A204.1 (cell line): Measurements from ENCODE around the gene ZNF646.
"Not testable (repeated sequence)": the region's sequence is repeated elsewhere in the genome, so short reads cannot be mapped to it uniquely, and the experiment has no call there.

ENCODE experiments used
- FAIRE-seq: peaks from 2 replicates; lab custom pipeline; 2012; peaks lifted over from hg19 to GRCh38; lab: Jason Lieb, UNC

The ZNF646 gene

DNA sequence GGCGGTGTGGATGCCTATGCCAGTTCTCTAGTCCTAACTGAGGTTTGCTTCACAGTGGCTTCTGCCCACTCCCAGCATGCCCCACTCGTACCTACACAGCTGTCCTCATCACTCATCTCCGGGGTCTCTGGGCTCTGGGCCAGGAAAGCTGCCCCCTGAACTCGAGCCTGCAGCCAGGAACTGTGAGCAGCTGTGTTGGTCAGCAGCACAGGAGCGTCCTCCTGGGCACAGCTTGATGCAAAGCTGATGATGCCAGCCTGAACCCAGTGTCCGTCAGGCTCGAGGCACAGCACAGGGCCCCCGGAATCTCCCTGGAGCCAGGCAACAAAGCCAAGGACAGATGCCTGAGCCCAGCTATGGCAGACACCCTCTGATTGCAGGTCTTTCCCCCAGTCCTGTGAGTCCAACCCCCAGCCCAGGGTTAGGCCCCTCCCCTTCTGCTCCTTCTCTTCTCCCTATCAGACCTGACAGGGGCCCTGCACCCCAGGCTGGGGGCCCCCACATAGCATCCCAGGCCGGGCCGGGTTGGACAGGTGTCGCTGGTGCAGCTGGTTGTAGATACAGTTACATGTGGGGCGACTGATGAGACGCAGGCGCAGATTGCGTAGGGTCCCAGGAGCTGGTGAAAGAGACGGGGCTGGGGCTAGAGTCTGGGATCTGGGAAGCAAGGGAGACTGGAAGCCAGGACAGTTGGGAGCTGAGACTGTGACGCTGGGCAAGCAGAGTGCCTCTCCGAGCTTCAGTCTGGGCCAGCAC, 11.8 kb downstream of the ZNF646 start:
- no peak for FAIRE-seq

DNA sequence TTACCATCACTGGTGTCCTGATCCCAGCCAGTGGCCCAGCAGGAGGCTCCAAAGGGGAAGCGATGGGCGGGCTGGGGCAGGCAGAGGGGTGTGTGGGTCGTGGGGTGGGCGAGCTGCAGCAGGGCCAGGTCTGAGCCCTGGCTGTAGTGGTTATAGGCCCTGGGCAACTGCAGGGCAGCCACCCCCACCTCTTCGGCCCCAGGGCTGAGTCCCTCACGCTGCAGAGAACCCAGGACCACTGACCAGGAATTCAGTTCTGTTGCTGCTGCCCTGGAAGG, 12.3 kb downstream of the ZNF646 start:
- FAIRE-seq = no peak

DNA sequence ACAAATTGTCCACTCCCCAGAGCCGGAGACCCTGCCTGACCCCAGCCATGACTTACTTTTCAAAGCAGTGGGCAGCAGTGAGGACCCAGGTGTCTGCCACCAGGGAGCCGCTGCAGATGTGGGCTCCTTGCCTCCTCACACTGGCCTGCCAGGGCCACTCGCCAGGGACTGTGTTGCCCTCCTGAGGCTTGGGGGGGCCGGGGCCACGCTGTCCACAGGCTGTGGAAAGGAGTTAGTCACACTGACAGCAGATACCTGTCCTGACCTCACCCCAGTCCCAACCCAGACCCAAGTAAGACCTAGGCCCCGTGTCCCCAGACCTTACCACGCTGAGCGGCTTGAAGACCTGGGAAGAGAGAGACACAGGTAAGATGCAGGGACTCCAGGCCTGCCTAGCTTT, 13.3 kb downstream of the ZNF646 start:
- no peak for FAIRE-seq

DNA sequence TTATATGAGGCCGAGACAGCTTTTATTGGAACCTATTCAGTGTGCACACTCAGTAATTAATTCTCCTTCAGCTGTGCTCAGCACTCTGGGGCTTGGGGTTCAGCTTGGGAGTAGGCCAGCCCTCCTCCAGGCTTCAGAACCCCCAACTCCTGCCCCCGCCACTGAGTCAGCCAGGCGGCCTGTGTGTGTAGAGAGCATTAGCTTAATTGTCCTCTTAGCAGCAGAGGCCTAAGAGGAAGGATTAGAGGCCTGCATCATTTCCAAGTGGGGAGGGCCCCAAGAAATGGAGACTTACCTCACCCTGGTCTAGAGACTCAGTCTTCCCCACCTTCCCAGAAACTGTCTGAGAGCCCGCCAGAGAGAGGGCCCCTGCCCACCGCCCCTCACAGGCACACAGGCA, 13.7 kb downstream of the ZNF646 start:
- FAIRE-seq = no peak

DNA sequence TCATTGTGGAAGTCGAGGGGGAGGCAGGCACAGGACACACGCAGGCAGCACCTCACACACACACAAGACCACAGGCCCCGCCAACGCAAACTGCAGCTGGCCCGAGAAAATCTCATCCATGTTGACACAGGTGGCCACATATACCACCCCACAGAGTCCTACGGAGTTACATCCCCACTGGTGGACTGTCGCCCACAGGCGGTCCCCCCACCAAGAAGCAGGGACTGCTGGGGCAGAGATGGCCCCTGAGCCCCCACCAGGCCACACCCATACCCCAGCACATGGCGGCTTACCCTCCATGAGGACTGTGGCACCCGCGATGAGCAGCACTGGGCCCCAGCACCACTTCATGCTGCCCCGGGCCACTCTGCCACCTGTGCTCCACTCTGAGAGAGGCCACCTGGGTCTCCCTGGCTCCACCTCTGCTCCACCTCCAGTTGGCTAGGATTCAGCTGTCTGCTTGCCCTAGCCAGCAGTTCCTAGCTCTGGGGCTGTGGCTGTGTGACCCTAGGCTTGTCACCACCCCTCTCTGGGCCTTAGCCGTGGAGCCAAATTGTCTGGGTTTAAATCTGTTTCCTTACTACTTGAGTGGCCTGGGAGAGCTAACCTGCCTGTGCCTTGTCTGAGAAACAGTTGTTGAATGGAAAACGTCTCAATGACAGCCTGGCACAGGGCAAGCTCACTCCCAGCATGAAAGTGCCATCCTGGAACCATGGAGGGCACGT, 14.4 kb downstream of the ZNF646 start, which contains the start of gene PRSS53:
Gene PRSS53, minus strand, starts transcription at position 485 of the 725 bp plus-strand sequence. Its CDS starts 134 bp downstream, at position 351.
- no peak for FAIRE-seq

DNA sequence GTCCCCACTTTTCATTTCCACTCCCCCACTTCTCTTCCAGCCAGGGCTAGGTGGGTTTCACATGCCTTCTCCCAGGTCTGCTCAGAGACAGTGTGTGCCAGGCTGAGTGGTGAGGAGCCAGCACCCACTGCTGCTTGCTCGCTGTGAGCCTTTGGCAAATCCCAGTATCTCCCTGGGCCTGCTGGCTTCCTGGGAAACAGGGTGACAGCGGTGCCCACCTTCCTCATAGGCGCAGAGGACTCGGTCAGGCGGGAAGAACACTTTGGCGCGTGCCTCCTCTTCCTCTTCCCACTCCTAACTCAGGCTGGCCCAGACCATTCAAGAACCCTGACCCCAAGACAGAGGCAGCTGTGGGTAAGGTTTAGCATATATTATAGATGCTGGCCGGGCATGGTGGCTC, 15.0 kb downstream of the ZNF646 start:
- FAIRE-seq = no peak

DNA sequence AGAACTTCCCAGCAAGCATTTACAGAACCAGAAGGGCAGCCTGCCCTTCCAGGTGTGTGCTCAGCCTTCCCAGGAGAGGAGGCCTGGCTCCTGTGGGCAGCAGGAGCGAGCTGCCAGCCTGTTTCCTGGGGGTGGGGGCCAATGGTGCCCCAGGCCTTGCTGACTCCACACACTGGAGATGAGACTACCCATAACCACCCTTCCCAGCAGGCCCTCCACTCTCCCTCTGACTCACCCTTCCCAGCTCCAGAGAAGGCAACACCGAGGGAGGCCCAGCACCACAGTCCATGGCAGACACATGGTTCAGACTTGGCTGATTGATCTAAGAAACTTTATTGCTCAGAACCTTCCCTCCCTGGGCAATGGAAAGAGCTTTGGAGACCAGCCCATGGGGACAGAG, 16.3 kb downstream of the ZNF646 start:
- FAIRE-seq = no peak

DNA sequence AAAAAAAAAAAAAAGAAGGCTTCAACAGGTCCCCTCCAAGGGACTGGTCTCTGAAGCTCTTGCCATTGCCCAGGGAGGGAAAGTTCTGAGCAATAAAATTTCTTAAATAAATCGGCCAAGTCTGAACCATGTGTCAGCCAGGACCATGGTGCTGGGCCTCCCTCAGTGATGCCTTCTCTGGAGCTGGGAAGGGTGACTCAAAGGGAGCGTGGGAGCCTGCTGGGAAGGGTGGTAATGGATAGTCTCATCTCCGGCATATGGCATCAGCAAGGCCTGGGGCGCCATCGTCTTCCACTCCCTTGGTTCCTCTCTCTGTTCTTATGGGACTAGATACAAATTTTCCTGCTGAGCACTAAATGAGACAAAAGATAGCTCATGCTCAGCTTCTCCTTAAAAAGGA, 18.1 kb downstream of the ZNF646 start:
- no peak for FAIRE-seq

DNA sequence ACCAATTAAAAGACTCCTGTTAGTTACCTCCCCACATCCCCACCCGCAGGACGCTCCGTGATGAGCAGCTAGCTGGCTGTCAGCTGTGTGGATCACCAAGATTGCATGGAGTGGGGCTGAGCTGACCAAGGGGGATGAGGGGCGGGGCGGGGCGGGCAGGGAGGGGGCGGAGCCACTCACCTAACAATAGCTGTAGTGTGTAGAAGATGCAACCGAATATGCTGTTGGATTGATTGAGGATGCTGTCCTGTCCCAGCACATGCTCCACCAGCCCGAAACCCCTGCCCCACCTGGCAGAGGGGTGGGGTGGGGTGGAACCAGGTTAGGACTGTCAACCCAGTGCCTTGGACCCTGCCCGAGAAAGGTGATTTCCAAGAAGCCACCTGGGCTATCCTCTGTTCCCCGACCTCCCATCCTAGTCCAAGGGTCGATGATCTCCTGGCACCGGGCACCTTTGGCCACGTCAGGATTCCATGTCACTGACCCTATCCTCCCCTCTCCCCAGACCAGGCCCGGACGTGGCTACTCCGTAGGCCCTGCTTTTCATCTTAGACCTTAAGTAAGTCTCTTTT, 19.0 kb downstream of the ZNF646 start:
- FAIRE-seq = no peak

DNA sequence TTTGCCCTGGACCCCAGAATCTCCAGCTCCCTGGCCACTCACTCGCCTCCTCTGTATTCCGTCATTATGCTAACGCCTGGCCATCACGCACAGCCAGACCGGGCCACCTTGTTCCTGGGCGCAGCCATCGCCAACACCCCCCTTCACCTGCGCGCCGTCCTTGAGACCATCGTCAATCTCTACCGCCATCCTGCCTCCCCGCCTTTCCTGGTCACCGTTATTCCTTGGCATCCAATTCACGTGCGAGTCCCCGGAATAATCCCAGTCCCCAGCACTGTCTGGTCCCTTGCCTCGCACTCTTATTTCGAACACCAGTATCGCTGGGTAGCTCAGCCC, 19.8 kb downstream of the ZNF646 start:
- no peak for FAIRE-seq

DNA sequence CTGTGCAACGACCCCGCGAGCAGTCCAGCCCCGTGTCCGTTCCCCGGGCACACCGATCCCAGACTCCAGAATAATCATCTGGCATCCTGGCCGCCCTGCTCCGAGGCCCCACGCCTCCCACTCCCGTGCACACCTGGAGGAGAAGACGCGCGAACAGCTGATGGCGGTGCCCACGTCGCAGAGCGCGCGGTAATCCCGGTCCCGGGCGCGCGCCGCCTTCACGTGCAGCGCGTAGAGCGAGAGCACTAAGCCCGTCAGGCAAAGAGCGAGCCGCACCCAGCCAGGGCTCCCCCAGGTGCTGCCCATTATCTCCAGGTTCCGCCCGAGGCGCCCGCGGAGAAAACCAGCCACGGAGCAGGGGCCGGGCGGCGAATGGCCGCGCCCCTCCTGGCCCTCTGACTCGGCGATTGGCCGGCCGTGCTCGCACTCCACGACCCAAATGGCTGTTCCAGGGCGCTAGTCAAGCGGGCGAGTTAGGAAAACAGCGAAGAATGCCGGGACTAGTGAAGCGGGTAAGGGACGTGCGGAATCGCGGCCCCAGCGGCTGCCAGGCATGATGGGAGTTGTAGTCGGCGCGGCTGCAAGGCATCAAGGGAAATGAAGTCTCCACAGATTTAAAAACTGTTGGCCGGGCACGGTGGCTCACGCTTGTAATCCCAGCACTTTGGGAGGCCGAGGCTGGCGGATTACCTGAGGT, 20.4 kb downstream of the ZNF646 start, which contains the start of gene VKORC1:
Gene VKORC1, minus strand, starts transcription at position 374 of the 697 bp plus-strand sequence. Its CDS starts 68 bp downstream, at position 306.
- peak; percentile 95 for FAIRE-seq

DNA sequence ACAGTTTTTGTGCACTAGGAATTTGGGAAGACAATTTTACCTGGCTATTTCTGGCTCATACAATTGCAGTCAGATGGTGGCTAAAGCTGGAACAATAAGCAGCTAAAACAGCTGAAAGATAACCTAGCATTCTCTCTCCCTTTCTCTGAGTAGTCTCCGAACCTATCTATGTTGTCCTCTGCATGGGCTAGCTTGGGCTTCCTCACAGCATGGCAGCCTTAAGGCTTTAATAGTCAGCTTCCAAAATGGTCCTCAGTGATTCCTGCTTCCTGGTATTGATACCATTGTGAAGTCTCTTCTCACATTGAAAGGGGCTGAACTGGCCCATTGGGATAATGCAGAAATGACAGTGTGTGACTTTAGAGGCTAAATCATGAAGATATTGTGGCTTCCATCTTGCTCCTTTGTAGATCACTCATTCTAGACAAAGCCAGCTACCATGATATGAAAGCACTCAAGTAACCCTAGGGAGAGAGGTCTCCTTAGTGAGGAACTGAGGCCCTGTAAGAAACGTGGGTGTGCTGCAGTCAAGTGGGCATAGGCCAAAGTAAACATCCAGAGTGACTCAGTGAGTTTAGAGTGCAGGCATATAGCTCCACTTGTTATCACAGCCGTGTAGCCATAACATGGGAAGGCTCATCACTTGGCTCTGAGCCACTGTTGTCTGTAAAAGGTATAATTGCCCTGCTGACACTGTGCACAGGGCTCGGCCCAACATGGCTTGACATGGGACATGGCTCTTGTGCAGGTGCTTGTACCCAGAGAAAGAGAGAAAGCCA, 25.8 kb downstream of the ZNF646 start:
- FAIRE-seq = no peak

DNA sequence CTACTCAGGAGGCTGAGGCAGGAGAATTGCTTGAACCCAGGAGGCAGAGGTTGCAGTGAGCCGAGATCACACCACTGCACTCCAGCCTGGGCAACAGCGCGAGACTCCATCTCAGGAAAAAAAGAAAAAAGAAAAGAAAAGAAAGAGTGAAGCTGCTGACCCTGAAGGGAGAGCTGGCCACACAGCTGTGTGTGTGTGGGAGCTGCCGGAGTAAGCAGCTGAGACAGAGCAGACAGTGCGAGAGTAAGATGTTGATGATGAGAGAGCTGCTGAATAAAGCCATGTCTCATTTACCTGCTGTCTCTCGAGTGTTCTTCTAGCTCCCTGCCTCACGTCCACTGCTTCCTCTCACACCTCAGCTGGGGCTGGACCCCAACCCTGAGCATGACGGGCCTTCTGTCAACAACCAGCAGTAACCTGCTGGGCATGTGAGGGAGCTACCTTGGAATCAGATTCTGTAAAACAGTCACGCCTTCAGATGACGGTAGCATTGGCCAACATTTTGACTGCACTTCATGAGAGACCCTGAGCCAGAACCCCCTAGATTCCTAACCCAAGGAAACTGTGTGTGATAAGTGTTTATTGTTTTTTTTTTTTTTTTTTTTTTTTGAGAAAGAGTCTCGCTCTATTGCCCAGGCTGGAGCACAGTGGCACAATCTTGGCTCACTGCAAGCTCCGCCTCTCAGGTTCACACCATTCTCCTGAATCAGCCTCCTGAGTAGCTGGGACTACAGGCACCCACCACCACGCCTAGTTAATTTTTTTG, 26.8 kb downstream of the ZNF646 start:
- not testable (repeated sequence) for FAIRE-seq

DNA sequence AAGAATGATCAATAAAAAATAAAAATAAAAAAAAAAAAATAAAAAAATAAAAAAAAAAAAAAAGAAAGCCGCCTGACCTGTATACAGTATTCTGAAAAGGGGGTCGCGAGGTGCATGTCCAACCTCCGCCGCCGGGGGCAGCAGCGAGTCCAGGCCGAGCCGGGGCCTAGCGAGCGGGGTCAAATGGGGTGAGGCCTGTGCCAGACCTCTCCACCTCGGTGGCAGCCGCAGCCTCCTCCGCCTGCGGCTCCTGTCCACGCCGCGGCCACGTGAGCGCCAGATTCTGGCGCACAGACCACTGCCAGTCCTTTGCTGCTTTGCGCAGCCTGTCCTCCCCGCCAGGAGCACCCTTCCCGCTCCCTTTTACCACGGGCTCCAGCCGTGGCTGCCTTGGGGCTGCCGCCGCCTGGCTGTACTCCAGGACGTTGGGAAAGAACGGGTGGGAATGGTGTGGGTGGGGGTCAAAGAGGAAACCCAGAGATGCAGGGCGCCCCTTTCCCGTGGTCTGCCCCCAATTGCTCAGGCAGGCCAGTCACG, 31.5 kb downstream of the ZNF646 start:
- FAIRE-seq = no peak

DNA sequence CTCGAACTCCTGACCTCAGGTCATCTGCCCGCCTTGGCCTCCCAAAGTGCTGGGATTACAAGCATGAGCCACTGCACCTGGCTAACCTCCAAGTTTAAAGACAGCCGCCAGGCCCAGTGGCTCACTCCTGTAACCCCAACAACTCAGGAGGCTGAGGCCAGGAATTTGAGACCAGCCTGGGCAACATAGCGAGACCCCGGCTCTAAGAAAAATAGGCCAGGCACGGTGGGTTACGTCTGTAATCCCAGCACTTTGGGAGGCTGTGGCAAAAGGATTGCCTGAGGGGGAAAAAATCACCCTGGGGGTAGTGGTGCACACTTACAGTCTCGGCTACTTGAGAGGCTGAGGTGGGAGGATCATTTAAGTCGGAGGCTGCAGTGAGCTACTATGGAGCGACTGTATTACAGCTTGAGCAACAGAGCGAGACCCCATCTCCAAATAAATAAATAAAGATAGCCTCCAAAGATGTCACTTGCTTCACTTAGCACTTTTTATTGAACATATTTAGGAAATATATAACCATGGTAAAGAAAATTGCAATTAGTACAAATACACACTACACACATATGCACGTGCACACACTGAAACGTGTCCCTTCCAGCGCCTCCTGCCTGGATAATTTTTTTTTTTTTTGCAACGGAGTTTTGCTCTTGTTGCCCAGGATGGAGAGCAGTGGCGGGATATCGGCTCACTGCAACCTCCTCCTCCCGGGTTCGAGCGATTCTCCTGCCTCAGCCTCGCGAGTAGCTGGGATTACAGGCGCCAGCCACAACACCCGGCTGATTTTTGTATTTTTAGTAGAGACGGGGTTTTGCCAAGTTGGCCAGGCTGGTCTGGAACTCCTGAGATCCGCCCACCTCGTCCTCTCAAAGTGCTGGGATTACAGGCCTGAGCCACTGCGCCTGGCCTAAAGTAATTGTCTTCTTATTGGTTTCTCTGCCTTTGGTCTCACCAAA, 32.6 kb downstream of the ZNF646 start:
- FAIRE-seq = no peak

DNA sequence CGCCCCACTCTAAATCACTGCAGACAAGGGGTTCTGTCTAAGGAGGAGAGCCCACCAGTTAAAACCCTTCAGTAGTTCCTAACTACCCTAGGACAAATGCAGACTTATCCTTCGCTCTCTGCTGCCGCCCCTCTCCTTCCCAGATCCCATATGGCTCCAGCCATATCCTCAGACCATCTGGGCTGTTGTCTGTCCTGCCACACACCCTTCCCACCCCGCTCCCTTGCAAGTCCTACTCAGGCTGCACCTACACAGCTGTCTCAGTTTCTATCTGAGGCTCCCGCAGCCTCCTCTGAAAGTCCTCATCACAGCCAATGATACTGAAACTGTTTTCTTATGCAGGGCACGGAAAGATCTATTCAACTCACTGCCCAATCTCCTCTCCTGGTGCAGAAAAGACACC, 33.2 kb downstream of the ZNF646 start:
- FAIRE-seq = no peak

DNA sequence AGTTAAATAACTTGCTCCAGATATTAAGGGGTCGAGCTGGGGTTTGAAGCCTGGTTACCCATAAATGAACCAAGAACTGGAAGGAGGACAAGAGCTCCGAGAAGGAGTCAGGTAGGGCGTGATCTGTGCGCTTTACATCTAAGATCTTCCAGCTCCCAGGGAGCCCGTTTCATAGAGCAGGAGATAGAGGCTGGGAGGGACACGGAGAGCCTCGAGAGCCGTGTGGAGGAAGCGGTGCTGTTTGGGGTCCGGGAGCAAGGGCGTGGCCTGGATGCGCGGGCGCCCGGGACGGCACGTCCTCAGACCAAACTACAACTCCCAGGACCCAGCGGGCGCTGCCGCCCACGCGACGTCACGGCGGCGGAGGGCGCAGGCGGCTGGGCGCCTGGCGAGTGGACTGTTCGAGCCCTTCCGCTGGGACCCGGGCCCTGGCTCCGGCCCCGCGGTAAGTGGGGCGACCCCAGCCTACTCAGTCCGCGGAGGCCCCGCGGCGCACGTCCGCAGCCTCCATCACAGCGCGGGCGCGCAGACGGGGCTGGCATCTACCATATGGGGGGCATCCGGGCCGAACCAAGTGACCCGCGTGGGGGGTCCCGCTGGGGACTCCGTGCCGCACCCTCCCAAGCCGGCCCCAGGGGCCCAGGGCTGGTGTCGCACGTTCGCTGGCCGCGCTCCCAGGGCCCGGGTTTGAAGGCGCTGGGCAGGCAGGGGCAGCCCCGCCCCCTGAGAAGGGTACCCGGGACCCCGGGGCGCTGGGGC, 34.0 kb downstream of the ZNF646 start, which contains the start of gene BCKDK:
Gene BCKDK, plus strand, starts transcription at position 352 of the 759 bp plus-strand sequence. CDS start 838 bp downstream, outside the sequence.
- no peak for FAIRE-seq

DNA sequence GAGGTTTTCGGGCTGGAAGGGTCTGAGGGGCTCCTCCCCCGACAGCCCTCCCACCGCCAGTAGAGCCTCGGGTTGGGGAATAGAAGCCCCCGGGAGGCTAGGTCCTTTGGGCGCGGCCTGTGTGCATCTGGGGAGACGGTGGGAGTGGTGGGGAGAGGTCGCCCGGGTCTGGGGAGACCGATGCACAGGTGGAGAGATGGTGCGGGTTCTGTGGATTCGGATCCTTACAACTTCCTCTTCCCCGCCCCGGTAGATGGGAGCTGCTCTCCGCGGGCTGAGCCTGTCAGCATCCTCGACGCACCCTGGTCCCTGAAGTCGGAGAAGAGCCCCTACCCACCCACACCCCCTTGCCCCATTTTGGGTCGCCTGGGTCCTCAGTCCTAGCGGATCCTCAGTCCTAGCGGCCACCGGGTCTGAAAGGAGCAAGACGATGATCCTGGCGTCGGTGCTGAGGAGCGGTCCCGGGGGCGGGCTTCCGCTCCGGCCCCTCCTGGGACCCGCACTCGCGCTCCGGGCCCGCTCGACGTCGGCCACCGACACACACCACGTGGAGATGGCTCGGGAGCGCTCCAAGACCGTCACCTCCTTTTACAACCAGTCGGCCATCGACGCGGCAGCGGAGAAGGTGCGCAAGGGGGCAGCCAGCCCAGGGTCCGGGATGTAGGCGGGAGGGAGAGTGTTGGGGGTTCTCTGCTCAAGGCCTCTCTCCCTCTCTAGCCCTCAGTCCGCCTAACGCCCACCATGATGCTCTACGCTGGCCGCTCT, 34.8 kb downstream of the ZNF646 start:
- FAIRE-seq = no peak
